GM10248 (cell line): ENCODE data around the gene GRIK4.

Experiments
- CTCF ChIA-PET: fragments of 300-600 bp; sonication (Branson Sonifier 250); formaldehyde crosslinking; extraction: SDS; loops from one replicate; lab custom pipeline; 2021; ENCODE audit warnings: antibody characterized with exemption; lab: Yijun Ruan, JAX
- POLR2A ChIA-PET: fragments of 350-650 bp; sonication (Branson Sonifier 250); formaldehyde crosslinking; extraction: SDS; loops from one replicate; lab custom pipeline; 2020; ENCODE audit warnings: antibody characterized with exemption; lab: Yijun Ruan, JAX
- DNase-seq: peaks from one replicate; pipeline ENCODE4 v3.0.0; 2012; ENCODE audit errors: extremely low spot score
- TF ChIP-seq, protein P1 (sequence below): IDR thresholded peaks from 2 replicates; pipeline ENCODE4 v1.5.1; 2012; ENCODE audit warnings: mild to moderate bottlenecking, low read depth; ENCODE audit errors: extremely low read depth, missing control alignments, control extremely low read depth

GRIK4 gene

DNA sequence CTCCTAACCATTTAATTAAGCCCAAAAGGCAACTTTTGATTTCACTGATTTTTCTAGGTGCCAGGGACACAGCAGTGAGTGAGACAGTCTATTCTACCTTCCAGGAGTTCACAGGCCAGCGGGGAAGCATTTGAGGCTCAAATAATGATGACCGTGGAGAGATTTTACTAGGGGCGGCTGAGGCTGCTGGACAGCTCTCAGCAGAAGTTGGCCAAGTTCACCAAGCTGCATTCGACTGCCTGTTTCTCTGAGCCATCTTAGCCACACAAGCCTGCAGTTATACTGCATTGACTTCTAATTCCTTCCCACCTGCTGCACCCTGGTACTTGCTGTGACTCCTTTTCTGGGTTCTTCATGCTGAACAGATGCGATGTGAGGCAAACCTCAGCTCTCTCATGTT is 343.4 kb downstream of the GRIK4 start:
- CTCF ChIA-PET: interaction anchor here (1.7 kb wide), 1 partner anchor 98 kb away, joined by 4 read pairs; no protein-coding TSS in a partner anchor
- DNase-seq: no peak
- POLR2A ChIA-PET: no interaction called here
- TF ChIP-seq, protein P1, sequence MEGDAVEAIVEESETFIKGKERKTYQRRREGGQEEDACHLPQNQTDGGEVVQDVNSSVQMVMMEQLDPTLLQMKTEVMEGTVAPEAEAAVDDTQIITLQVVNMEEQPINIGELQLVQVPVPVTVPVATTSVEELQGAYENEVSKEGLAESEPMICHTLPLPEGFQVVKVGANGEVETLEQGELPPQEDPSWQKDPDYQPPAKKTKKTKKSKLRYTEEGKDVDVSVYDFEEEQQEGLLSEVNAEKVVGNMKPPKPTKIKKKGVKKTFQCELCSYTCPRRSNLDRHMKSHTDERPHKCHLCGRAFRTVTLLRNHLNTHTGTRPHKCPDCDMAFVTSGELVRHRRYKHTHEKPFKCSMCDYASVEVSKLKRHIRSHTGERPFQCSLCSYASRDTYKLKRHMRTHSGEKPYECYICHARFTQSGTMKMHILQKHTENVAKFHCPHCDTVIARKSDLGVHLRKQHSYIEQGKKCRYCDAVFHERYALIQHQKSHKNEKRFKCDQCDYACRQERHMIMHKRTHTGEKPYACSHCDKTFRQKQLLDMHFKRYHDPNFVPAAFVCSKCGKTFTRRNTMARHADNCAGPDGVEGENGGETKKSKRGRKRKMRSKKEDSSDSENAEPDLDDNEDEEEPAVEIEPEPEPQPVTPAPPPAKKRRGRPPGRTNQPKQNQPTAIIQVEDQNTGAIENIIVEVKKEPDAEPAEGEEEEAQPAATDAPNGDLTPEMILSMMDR: no peak

DNA sequence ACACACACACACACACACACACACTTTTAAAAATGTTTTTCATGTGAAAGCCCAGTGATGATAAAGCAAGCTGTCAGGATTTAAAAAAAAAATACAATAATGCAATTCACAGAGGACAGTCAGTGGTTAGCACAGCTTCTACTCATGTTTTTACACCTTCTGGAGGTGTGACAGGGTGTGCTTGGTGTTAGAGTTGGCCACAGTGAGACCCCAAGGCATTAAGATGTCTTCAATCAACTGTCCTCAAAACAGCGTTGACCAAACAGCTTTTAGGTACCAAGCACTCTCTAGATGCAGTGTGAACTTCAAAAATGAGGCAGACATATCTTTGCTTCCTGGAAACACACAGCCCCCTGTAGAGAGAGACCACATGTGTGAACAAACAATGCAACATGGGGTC is 346.0 kb downstream of the GRIK4 start:
- ChIA-PET CTCF (interaction anchor here (1.6 to 1.7 kb wide), 2 partner anchors 9 kb away, joined by 5 to 6 read pairs; no protein-coding TSS in a partner anchor), POLR2A (no interaction called here)
- DNase-seq: no peak
- TF ChIP-seq, protein P1: no peak

DNA sequence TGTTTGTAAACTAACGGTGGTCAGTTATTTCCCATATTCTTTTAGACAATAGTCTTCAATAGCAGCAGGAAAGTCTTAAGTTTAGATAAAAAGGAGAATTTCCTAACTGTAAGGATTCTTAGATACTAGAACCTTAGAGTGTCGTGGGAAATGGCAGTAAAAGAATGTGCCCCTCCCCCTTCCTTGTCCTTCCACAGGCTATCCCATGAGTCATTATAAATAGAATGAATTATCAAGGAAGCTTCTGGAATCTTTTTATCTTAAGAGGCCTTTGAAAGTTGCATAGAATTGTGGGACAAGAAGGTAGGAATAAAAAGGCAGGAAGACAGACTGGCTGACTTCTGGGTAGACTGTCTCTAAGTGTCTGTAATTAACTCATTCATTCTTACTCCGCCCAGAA is 347.2 kb downstream of the GRIK4 start:
- no peak for DNase-seq
- POLR2A ChIA-PET: no interaction called here
- CTCF ChIA-PET: no interaction called here
- TF ChIP-seq, protein P1: no peak

DNA sequence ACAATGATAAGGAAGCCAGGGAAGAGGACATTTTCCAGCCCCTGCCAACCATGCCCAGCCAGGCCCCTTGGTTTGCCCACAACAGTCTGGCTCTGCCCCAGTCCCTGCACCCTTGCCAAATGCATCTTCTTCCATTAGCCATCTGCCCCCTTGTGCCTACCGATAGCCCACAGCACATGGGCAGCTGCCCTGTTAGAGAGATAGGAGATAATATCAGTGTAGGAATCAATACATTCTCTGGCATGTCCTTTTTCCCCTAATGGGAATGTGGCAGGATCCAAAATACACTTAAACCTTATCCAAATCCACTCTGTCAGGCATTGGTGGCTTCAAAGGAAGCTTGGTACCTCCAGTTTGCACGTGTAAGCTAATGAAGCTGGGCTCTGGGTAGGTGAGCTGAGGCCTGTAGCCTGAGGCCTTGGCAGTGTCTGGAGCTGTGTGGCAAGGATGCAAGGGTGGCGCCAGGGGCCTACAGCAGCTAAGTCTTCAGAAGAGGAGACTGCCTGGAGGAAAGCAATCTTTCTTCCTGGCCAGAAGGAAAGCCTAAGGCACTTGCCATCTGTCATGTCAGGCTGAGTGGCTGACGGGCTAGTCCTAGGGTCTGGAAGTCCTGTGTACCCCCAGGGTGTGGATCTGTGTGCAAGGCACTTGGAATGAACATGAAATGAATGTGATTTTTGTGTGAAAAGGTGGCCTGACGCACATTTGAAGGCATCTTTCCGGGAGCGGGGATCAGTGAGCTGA is 348.2 kb downstream of the GRIK4 start:
- TF ChIP-seq, protein P1: no peak
- no peak for DNase-seq
- POLR2A ChIA-PET: no interaction called here
- CTCF ChIA-PET: interaction anchor here (1.1 to 1.6 kb wide), 2 partner anchors 48 to 53 kb away, joined by 3 to 4 read pairs; no protein-coding TSS in a partner anchor

DNA sequence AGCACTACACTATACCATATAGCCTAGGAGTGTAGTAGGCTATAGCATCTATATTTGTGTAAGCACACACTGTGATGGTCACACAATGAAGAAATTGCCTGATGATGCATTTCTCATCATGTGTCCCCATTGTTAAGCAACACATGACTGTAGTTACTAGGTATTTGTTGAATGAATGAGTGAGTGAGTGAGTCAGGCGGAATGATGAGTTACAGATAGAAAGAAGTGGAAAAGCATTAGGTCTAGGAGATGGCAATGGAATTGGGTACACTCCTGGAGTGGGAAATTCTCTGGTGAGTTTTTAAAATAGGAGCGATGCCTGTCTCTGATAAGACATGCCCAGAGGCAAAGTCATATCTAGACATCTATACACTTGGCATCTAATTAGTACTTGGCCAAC is 351.8 kb downstream of the GRIK4 start:
- DNase-seq: no peak
- TF ChIP-seq, protein P1: no peak
- ChIA-PET POLR2A (no interaction called here), CTCF (no interaction called here)

DNA sequence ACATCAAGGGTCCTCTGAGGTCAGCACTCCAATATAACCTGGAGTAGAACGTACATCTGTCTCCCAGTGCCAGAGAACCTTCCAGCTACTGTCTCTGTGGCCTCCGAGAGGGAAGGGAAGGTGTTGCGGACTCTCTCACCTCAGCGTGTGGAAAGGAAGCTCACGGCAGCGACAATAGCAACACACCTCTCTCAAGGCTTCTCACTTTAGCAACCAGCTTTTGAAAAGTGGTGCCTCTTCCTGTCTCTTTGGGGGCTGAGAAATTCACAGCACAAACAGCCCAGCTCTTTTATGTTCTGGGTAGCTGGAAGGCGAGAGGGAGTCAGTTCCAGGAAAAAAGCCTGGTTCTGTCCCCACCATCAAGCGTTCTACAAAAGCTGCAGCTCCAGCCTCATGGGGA is 355.5 kb downstream of the GRIK4 start:
- CTCF ChIA-PET: interaction anchor here (1.1 to 2.3 kb wide), 4 partner anchors 10 to 65 kb away, joined by 3 to 7 read pairs (median 4); no protein-coding TSS in a partner anchor
- POLR2A ChIA-PET: no interaction called here
- DNase-seq: no peak
- TF ChIP-seq, protein P1: no peak
